Measurements from ENCODE around the gene MCL1.

Gene MCL1

GRCh38 chr1:150535511-150536287 lies 43.7 kb downstream of the MCL1 start:
- DNase-seq, result no peak

GRCh38 chr1:150534002-150534401 lies 45.4 kb downstream of the MCL1 start:
- no peak for DNase-seq

GRCh38 chr1:150532860-150533259 lies 46.5 kb downstream of the MCL1 start:
- no peak for DNase-seq

GRCh38 chr1:150530491-150531159 lies 48.8 kb downstream of the MCL1 start:
- no peak for DNase-seq

- DNase-seq, result no peak
These were observed 50.4 kb downstream of the MCL1 start for GRCh38 chr1:150529017-150529416.

GRCh38 chr1:150528196-150528595 lies 51.2 kb downstream of the MCL1 start:
- DNase-seq, result no peak

- no peak for DNase-seq
These were observed 54.1 kb downstream of the MCL1 start for GRCh38 chr1:150525348-150525747.

Measured in NCI-H1694 treated with DMSO at 0.1 percent for 48 hours (cell line).